Femur (tissue), 1 donor: ENCODE data around the gene GMEB2.

Source experiments
- DNase-seq: peaks from one replicate; pipeline ENCODE4 v3.0.0-alpha.2; 2017

GMEB2 gene

DNA sequence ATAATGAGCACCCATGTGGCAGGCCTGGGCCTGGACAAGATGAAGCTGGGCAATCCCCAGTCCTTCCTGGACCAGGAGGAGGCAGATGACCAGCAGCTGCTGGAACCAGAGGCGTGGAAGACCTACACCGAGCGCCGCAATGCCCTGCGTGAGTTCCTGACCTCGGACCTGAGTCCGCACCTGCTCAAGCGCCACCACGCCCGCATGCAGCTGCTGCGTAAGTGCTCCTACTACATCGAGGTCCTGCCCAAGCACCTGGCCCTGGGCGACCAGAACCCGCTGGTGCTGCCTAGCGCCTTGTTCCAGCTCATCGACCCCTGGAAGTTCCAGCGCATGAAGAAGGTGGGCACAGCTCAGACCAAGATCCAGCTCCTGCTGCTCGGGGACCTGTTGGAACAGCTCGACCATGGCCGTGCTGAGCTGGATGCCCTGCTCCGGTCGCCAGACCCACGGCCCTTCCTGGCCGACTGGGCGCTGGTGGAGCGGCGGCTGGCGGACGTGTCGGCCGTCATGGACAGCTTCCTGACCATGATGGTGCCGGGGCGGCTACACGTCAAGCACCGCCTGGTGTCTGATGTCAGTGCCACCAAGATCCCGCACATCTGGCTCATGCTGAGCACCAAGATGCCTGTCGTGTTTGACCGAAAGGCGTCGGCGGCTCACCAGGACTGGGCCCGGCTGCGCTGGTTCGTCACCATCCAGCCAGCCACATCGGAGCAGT lies 71.1 kb downstream of the GMEB2 start:
- DNase-seq: no peak

DNA sequence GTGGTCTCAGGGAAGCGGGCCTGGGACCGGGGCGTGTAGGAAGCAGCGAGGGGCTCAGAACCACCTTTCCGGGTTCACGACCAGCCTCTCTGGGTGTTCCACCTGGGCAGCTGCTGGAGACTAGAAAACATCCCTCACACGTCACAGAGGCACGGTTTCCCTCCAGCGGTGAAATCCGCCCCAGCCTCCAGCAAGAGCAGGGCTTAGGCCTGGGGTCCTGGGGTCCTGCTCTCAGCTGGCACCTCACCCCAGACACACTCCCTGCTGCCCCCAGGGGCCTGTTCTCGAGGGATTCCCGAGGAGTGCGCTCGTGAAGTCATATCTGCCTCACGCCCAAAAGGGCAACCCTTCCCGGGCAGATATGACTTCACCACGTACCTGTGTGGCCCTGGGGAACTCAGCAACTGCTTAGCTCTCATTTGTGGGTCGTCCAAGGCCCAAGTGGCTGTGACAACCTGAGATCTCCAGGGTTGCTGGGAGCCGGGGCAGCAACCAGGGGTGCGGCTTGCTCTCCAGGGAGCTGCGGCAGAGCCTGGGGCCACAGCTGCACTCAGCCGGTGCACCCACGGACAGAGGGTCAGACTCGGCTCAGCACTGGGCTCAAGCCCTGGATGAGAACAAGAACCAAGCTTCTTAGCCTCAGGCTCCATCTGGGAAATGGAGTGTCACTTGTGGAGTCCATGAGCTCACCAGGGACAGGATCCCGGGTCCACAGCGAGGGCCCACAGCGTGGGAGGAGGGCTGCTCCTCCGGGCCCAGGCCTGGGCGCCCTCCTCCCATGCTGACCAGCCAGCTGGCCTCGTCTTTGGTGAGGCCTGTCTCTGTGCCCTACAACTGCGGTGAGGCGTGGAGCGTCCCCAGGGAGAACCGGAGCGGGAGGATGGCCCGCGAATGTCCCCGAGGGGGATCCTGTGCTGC lies 72.3 kb downstream of the GMEB2 start:
- DNase-seq: no peak

DNA sequence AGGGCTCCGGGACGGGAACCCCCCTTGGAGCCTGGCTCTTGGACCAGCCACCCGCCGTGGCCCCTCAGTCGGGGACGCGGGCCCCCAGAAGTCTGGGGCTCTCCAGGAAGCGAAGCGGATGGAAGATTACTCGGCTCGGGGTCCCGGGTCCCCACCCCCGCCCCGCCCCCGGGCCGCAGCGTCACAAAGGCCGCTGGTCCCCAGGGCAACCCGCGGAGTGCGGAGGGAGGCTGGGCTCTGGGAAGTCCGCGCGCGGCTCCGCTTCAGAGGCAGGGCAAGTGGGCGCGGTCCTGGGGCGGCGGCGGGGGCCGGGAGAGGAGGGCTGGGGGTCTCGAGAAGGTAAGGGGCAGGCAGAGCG lies 73.0 kb downstream of the GMEB2 start, which contains the start of gene FNDC11:
Gene FNDC11, plus strand, starts transcription at position 227 of the 358 bp plus-strand sequence. CDS start 1,505 bp downstream, outside the sequence.
- DNase-seq: peak; percentile 60

DNA sequence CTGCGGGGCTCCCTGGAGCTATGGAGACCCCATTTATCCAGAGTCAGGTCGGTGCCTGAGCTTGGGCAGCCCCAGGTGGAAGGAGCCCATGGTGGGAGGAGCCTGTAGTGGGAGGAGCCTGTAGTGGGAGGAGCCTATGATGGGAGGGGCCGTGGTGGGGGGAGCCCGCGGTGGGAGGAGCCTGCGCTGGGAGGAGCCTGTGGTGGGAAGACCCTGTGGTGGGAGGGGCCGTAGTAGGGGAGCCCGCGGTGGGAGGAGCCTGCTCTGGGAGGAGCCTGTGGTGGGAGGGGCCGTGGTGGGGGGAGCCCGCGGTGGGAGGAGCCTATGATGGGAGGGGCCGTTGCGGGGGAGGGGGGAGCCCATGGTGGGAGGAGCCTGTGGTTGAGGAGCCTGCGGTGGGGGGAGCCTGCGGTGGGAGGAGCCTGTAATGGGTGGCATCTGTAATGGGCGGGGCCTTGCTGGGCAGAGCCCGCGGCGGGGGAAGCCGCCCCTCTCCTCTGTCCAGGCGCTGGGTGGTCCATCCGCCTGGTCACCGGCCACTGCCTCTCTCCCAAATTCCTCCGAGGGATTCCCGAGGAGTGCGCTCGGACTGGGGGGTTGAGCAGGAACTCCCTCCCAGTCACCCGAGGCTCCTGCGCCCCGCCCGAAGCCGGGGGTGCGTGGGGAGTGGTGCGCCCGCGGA lies 73.5 kb downstream of the GMEB2 start:
- peak; percentile 87 for DNase-seq

DNA sequence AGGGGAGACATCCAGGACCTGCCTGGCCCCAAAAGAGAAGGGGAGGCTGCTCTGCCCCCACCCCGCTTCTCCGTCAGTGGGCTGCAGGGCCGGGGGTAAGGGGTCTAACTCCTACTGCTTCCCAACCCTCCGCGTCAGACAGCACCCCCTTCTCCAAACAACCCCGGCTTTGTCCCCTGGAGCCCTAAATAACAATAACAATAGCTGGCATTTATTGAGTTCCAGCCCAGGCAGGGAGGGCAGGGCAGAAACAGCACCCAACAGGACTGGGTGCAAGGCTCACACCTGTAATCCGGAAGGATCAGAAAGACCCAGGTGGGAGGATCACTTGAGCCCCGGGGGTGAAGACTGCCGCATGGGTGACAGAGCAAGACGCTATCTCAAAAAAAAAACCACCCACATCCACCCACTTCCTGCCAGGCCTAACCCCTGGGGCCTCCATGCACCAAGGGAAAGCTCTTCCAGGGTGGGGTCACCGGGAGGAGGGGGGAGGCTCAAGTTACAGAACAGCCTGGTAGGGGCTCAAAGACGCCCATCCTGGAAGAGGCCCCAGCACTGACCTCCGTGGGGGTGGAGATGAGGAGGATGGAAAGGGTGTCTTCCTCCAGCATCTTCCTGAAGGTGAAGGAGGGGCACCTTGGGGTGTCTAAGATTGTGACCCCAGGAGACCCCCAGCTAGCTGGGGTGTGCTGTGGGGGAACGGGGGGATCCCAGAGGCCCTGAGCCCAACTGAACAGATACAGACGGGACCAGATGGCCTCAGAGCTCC lies 74.2 kb downstream of the GMEB2 start:
- no peak for DNase-seq

DNA sequence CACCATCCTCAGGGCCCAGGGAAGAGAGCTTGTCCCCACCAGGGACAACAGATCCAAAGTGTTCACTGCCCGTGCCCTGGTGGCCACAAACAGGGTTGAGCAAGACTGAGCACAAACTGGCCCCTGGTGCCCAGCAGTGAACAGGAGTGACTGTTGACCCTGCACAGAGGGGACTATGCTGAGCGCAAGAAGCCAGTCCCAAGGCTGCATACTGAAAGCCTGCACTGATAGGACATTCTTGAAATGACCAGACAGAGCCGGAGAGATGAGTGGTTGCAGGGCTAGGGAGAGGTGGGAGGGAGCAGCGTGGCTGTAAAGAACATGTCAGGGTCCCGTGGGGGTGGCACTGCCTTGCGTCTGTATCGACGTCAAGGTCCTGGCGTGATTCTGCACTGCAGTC lies 75.8 kb downstream of the GMEB2 start:
- no peak for DNase-seq

DNA sequence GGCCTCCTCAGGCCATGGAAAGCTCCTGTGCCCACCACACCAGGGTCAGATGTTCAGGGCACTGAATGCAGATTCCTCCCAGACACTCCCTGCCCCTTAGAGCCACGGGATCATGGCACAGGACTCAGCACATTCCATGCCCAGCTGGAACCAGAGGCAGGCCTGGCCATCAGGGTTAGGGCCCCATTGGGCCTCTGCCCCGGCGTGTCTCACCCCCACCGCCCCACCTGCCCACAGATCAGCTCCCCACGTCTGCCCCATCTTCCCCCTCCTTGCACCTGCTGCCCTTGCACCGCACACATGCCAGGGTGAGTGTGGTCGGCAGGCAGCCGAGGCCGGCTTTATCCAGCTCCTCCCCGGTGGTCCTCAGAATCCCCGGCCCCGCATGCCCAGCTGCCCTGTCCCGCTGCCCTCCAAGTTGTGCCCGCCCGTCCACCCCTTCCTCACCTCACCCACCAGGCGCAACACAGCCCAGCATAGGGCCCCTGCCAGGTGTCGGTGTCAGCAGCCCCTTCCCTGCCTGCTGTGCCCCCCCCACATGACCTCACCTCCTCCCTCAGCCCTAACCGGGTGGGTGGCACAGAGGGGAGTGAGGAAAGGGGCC lies 77.1 kb downstream of the GMEB2 start:
- DNase-seq: no peak

DNA sequence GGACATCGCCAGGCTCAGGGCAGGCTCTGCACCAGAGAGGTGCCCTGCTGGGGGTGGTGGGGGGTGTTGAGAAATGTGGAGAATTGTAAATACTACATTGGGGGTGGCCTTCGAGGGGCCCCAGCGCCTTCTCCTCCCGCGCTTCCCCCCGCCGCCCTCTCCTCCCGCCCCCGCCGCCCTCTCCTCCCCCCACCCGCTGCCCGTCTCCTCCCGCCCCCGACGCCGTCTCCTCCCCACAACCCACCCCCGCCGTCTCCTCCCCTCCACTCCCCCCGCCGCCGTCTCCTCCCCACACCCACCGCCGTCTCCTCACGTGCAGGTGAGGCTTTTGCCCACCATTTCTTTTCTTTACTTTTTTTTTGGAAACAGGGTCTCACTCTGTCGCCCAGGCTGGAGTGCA lies 77.9 kb downstream of the GMEB2 start:
- no peak for DNase-seq

DNA sequence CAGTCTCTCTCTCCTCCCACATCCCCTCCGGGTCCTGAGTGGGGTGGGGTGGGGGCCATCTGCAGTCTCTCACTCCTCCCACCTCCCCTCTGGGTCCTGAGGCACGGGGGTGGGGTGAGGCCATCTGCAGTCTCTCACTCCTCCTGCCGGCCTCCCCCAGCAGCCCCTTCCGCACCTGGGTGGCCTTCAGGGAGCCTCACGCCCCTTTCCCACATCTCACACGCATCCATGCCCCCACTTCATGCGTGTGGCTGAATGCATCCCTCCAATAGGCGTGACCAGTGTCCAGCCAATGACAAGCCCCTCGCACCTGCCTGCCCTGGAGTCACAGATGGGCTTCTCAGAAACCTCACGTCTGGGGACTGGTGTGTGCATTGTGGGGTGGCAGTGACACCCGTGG lies 78.4 kb downstream of the GMEB2 start:
- DNase-seq: no peak

DNA sequence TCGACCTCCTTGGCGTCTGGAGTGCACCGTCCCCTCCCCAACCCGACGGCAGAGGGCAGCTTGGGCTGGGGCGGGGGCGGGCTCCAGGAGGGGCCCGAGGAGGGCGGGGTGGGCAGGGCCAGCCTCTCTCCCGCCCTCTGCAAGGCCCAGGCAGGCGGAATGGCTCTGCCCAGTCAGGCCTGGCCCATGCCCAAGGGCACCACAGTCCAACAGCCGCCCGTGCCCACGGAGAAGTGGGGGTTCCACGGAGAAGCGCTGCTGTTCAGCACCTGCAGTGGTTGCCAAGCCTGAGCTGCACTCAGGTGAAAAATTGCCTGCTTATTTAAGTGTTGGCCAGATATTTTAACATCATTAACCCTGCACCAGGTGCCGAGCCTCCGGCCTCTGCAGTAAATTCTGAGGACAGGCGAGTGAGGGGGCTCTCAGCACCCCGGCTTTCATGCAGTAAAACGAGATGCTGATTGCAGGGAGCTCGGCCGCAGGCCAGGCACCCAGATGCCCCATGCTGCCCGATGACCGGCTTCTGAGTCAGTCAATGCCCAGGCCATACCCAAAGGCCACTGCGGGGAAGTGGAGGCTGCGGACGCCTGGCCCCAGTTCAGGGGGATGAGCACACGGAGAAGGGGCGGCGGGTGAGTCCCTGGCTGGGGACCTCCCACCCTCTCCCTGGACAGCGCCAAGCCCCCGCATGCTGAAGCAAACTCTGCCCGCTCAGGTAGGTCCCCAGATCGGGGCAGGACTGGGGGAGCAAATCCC lies 79.0 kb downstream of the GMEB2 start, which contains the start of gene SRMS:
Gene SRMS, minus strand, starts transcription at position 25 of the 756 bp plus-strand sequence. CDS start 286 bp downstream, outside the sequence.
- DNase-seq: no peak

DNA sequence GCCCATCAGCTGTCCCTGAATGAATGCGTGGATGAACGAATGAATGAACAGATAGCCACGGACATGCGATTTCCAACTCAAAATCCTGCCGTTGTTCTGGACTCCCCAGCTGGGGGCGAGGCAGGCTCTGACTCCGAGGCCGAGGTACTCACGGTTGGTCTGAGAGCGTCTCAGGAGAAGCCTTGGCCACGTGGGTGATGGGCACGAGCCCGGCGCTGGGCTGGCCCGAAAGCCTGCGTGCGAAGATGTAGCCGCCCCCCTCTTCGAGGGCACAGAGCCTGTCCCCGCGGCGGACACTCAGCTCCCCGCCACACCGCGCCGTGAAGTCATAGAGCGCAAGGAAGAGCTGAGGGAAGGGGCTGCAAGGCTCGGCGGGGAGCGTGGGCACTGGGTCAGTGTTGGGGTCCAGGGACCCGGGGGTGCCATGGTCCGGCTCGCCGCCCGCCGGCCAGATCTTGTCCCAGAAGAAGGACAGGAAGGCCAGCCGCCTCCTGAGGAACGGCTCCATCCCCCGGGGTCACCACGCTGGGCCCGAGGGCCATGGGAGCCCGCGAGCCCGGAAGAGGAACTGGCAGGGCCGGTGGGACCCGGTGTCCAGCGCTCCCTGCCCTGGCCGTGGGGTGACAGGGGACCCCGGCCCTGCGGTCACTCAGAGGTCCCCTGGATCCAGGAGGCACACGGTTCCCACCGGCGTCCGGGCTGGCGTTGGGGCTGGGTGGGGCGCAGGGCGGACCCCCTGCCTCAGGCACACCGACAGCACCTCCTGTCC lies 79.8 kb downstream of the GMEB2 start:
- DNase-seq: no peak

DNA sequence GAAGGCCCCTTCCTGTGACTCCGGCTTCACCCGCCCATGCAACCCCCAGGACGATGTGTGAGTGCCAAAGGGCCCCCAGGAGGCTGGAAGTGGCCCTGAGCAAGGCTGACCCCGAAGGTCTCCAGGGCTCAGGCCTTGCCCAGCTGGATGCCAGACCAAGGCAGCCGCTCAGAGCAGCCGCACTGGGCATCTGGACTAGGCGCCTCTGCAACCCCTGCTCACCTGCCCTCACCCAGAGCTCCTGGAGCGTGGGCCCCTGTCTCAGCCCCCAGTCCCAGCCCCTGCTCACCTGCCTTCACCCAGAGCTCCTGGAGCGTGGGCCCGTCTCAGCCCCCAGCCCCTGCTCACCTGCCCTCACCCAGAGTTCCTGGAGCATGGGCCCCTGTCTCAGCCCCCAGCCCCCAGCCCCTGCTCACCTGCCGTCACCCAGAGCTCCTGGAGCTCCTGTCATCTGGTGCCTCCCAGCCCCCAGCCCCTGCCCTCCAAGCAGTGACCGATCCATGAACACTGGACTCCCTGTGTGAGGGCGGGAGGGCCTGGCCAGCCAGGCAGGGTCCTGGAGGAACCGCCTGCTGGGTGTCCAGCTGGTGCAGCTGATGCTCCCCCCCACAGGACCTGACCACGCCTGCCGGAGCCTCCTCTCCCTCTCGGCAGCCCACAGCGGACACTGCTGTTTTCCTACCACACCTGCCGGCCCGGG lies 80.5 kb downstream of the GMEB2 start:
- DNase-seq: no peak

DNA sequence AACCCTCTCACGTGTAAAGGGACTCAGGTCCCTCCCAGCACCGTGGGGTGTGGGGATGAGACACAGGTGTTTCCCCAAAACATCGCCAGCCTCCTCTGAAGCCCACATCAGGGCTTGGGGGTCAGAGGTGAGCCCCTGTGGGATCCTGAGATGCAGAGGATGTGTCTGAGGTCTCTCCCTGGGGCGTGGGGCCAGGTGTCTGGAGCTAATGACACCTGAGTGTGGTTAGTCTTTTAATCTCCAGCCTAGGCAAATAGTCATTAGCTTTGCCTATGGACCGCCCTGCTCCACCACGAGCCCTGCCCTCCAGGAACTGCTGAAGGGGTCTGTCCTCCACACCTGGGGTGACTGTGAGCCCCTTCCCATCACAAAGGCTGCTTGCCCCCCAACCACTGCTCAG lies 81.1 kb downstream of the GMEB2 start:
- no peak for DNase-seq

DNA sequence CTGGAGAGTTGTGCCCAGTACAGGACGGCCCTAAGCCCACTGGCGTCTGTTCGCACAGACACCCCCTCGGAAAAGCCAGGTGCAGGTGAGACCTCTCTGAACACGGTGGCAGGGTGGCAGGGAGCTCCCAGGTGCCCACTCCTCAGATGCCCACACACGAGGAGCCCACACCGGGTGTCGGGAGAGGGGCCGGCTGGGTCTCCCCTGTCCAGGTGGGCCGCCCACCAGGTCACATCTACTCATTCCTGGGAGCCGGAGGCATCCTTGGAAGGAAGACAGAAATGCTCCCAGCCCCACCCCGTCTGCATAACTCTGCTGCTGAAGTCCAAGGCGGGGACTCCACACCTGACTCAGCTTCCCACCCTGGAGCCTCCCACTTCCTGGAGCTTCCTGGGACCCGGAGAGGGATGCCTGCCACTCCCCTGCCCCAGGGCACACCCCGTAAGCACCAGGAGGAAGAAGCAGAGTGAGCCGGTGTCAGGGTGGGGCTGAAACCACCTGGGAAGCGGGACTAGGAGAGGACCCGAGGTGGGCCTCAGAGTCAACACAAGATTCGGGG lies 81.9 kb downstream of the GMEB2 start:
- no peak for DNase-seq

DNA sequence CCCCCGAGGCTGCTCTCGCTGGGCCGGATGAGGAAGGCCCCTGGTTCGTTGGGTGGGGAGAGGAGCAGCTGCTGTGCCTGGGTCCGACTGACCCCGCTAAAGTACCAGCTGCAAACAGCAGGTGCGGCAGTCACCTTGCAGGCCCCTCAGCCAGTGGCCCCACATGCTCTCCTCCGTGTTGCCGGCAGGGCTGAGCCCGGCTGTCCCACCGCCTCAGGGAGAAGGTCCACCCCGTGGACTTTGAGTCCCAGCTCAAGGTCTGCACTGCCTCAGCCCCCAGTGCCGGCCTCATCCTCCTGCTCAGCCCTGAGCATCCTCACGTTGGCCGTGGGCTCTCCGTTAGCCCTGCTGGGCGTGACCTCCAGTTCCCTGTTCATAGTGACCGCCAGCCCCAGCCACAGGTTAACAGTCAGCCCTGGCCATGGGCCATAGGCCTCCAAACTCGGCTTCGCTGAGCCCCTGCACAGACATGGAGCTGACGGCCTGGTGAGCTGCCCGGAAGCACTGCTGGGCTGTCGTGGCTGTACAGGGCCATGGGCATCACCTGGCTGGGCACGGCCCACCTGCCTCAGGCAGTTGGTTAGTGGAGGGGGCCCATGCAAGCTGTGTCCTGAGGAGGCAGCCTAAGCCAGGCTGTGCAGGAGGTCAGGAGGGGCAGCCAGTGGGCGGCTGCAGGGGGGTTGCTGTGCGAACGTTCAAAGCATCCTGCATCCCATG lies 82.5 kb downstream of the GMEB2 start:
- DNase-seq: no peak

DNA sequence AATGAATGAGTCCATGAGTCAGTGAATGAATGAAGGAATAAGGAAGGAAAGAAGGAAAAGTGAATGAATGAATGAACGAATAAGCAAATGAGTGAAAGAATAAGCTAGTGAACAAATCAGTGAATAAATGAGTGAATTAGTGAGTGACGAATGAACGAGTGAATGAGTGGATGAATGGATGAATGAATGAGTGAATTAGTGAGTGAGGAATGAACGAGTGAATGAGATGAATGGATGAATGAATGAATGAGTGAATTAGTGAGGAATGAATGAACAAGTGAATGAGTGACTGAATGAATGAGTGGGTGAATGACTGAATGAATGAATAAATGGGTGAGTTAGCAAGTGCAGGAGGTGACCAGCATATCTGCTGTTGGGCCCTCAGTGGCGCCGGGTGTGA lies 83.2 kb downstream of the GMEB2 start:
- no peak for DNase-seq

DNA sequence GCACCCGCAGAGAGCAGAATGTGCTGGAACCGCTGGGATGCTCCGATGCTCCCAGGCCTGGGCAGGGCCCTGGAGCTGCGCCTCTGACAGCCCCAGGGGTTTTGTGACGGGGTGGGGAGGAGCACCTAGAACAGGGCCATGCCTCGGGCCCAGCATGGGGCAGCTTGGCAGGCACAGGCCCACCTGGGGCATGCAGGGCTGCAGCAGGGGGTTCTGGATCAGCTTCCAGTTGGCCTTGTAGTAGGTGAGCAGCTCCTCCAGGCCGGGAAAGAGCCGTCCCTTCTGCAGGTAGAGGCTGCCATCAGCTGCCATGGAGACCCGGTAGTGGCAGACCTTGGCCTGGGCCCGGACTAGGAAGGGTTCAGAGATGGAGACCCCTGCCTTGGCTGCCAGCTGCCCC lies 83.8 kb downstream of the GMEB2 start:
- DNase-seq: no peak

DNA sequence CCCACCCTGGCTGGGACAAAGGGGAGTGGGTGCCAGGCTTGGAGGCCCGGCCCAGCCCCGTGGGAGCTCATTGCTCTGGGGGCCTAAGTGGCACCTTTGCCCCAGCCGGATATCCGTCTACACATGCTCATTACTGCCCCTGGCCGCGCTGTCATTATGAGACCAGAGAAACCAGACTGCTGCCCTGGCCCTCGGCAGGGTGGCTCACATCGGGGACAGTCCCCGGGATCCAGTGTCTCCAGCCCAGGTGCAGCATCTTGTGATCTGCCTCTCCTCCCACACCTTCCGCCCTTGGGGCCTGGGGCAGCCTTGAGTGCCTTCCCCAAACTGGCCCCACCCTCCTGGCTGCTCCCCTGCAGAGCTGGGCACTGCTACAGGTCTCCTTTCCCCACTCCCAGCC lies 84.2 kb downstream of the GMEB2 start:
- DNase-seq: no peak

DNA sequence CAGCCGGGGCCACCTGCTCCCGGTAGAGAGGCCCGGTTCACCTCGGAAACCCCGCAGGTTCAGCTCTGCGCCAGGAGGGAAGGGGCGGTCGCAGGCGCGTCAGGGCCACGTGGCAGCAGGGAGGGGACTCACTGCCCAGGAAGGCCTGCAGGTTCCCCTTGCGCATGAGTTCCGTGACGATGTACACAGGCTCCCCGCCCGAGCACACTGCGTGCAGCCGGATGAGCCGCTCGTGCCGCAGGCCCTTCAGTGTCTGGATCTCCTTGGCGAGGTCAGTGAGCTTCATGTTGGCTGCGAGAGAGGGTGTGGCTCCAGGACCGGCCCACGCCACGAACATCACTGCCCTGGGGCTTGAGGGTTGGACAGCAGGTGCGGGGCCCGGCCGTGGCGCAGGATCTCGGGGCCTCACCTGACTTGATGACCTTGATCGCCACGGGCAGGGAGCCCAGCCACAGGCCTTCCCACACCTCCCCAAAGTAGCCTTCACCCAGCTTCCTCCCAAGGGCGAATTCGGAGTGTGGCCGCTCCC lies 84.8 kb downstream of the GMEB2 start:
- DNase-seq: no peak
